ENCODE data around the gene WDR27.

- TF ChIP-seq HOXA7 (CRISPR knock-in tag; IDR thresholded peaks at IDR 0.05) (no peak), BHLHE40 (IDR thresholded peaks at IDR 0.05; ENCODE audit: low read depth, low read length) (no peak), CTCF (IDR thresholded peaks at IDR 0.05) (no peak), BCL3 (IDR thresholded peaks at IDR 0.05) (no peak), POLR2A (IDR thresholded peaks at IDR 0.05; ENCODE audit: low read length) (no peak)
- TF ChIP-seq, protein P1, sequence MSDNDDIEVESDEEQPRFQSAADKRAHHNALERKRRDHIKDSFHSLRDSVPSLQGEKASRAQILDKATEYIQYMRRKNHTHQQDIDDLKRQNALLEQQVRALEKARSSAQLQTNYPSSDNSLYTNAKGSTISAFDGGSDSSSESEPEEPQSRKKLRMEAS (IDR thresholded peaks at IDR 0.05) = no peak
Measured at GRCh38 chr6:169445661-169446581, 255.9 kb downstream of the WDR27 start.
